Heart left ventricle (tissue), 16 donors: ENCODE data around the gene CBFA2T3. TPM values are rescaled to one million over a fixed set of nuclear protein-coding genes. Genes with fewer than 3 reads are reported as not detected.

Experiments used
- ATAC-seq, 4 donors: fragments of 200-7000 bp; cut with Tn5 transposase; one replicate each; pipeline ENCODE4 v1.9.1; 2020 to 2022; ENCODE audit warnings: moderate library complexity in 4 of 4, mild to moderate bottlenecking in 3 of 4, moderate number of reproducible peaks in 1 of 4
- DNase-seq, 5 donors: peaks; one replicate each; pipeline ENCODE4 v3.0.0-alpha.2; 2020
- H3K27ac ChIP-seq, 12 donors: fragments of 200-600 bp; sonication (generic) in 4 of 12; one replicate each; pipeline versions ENCODE4 v1.5.0 to v1.8.0; 2016 to 2022; ENCODE audit warnings: mild to moderate bottlenecking in 2 of 12
- H3K27me3 ChIP-seq, 9 donors: fragments of 200-600 bp; sonication (generic) in 2 of 9; one replicate each; pipeline versions ENCODE4 v1.5.1 to v1.8.0; 2016 to 2022; ENCODE audit warnings: mild to moderate bottlenecking in 3 of 9
- H3K36me3 ChIP-seq, 9 donors: fragments of 200-600 bp; sonication (generic) in 2 of 9; one replicate each; pipeline versions ENCODE4 v1.5.0 to v1.8.0; 2018 to 2022; ENCODE audit warnings: mild to moderate bottlenecking in 2 of 9
- H3K4me1 ChIP-seq, 12 donors: fragments of 200-600 bp; sonication (generic) in 4 of 12; one replicate each; pipeline versions ENCODE4 v1.5.0 to v1.8.0; 2016 to 2022; ENCODE audit warnings: mild to moderate bottlenecking in 3 of 12
- H3K4me3 ChIP-seq, 12 donors: fragments of 200-600 bp; sonication (generic) in 4 of 12; one replicate each; pipeline versions ENCODE4 v1.5.0 to v1.8.0; 2017 to 2022; ENCODE audit warnings: mild to moderate bottlenecking in 9 of 12, moderate library complexity in 4 of 12
- H3K9me3 ChIP-seq, 12 donors: fragments of 200-600 bp; sonication (generic) in 4 of 12; one replicate each; pipeline versions ENCODE4 v1.5.0 to v1.8.0; 2016 to 2022; ENCODE audit warnings: mild to moderate bottlenecking in 1 of 12
- CTCF ChIP-seq, 12 donors: fragments of 200-600 bp; sonication (generic) in 4 of 12; IDR thresholded peaks; one replicate each; pipeline versions ENCODE4 v1.5.0 to v1.8.0; 2018 to 2022; ENCODE audit warnings: antibody characterized with exemption in 12 of 12, mild to moderate bottlenecking in 5 of 12
- POLR2A ChIP-seq, 2 donors: fragments of 450-650 bp; IDR thresholded peaks; one replicate each; pipeline ENCODE4 v1.6.1; 2017; ENCODE audit warnings: antibody characterized with exemption in 2 of 2, mild to moderate bottlenecking in 2 of 2, moderate library complexity in 2 of 2
- WGBS, 4 donors: extraction: QIAGEN DNeasy Blood & Tissue Kit in 2 of 4; methylation state at CpG; one replicate each; pipeline versions ENCODE4 v1.1.5 to v1.1.7; 2013 to 2018; 5-methylcytosine and 5-hydroxymethylcytosine counted together
- intact Hi-C, 10 donors: fragments of 100-400 bp; cut with DNase I; formaldehyde crosslinking; loops; one replicate each; pipeline versions ENCODE4 v1.11.1 to v1.14.2; 2022
- polyA plus RNA-seq, 2 donors: library from polyadenylated mRNA; stranded (reverse); fragments of 200-250 nt; gene quantifications; one replicate each; pipeline ENCODE4 v1.2.3, GENCODE V29; 2013
- total RNA-seq, 9 donors: library from RNA; depleted of rRNA in 2 of 9; stranded (reverse); fragments of >200 nt in 2 of 9; fragmentation: NEBNext Ultra II Directional in 3 of 9; extraction: Animal tissue kit (Norgen Biotek cat#: 25700) in 3 of 9; gene quantifications; one replicate each; pipeline versions ENCODE4 v1.1.0 to v1.2.4, GENCODE V29; 2016 to 2023
- donor health status: ischemic (EF 13 %, LVEDD 7.1; RV severe dilation, severe dysfunction).
- donor health status: healthy with polysubstance abuse.
- donor health status: DM: no; HTN: yes; CAD: no.
- donor health status: DM: no; HTN: no; CAD: no.
- donor health status: ischemic (EF 25% LVEDD 6.9; RV normal size, moderate dysfunction).
- donor health status: ischemic (EF 25% LVEDD 5.7; RV mildly dilated, moderate dysfunction).
- donor health status: healthy.
- donor health status: DM: yes; HTN: yes; CAD: no.
- donor health status: ischemic (EF 35%, LVEDD 5.7; RV mildly dilated, moderate dysfunction).
- donor health status: nonischemic (EF 11% LVEDD 7.7; RV severe dilation, severe dysfunction).
- donor health status: DM: yes; HTN: yes; CAD: no.
- donor health status: PGD.
- donor health status: ischemic (EF 29% LVEDD 5.4; RV normal size, mild dysfunction).
- donor health status: nonischemic (EF 23%, LVEDD 6.1; RV moderate dilation, normal function).

Gene CBFA2T3
- total and polyA plus RNA-seq, 11 donors = 5.0 to 12.0 (median 5.8) TPM

GRCh38 chr16:88869673-88869980 is 107.4 kb downstream of the CBFA2T3 start:
- peak in 4 of 5 donors; percentile 44 to 88 (median 67) for DNase-seq
- no peaks in the 10 kb centered on the region for H3K36me3 ChIP-seq
- peaks cover 0 to 13% (median 0%) of the 10 kb centered on the region in 9 donors for H3K27me3 ChIP-seq
- peak; percentile 87 to 94 (median 92) for ATAC-seq
- WGBS, 4 donors = 62 to 70% (median 68%) methylated on average over 8 to 9 of the region's 9 CpGs
- no peak for TF ChIP-seq CTCF (IDR thresholded peaks at IDR 0.05)
- no peak for TF ChIP-seq POLR2A (IDR thresholded peaks at IDR 0.05)
- no peak overlapping the region for H3K4me3 ChIP-seq
- H3K27ac ChIP-seq = peak overlapping the region in 6 of 12 donors; percentile 29 to 69 (median 64)
- peaks cover 0 to 21% (median 5%) of the 10 kb centered on the region in 12 donors for H3K4me1 ChIP-seq
- intact Hi-C loops = loop anchor here in 2 of 10 donors (10.0 kb wide), 2 partner anchors 55 to 125 kb away; partner anchors contain the start of gene APRT (in 1 of the 2)
- H3K9me3 ChIP-seq = no peaks in the 10 kb centered on the region

- Histone ChIP-seq H3K9me3 (no peaks in the 10 kb centered on the region), H3K36me3 (no peaks in the 10 kb centered on the region), H3K27me3 (peaks cover 0 to 13% (median 0%) of the 10 kb centered on the region in 9 donors), H3K4me3 (no peak overlapping the region), H3K27ac (peak overlapping the region in 1 of 12 donors; percentile 67), H3K4me1 (peaks cover 0 to 21% (median 5%) of the 10 kb centered on the region in 12 donors)
- intact Hi-C loops = loop anchor here in 2 of 10 donors (10.0 kb wide), 2 partner anchors 54 to 124 kb away; partner anchors contain the start of gene APRT (in 1 of the 2)
- WGBS, 4 donors = 76 to 82% (median 81%) methylated on average over 23 to 27 of the region's 27 CpGs
- peak in 1 of 4 donors; percentile 4 for ATAC-seq
- DNase-seq = no peak
- TF ChIP-seq CTCF (IDR thresholded peaks at IDR 0.05) (peak in 3 of 12 donors; percentile 5 to 16 (median 14)), POLR2A (IDR thresholded peaks at IDR 0.05) (no peak)
Observed at GRCh38 chr16:88868974-88869672, 107.9 kb downstream of the CBFA2T3 start.

GRCh38 chr16:88867581-88868246 is 109.3 kb downstream of the CBFA2T3 start:
- no peak for DNase-seq
- H3K27ac ChIP-seq = no peak overlapping the region
- H3K27me3 ChIP-seq = peaks cover 0 to 13% (median 0%) of the 10 kb centered on the region in 9 donors
- no peak overlapping the region for H3K4me3 ChIP-seq
- TF ChIP-seq POLR2A (IDR thresholded peaks at IDR 0.05) (no peak), CTCF (IDR thresholded peaks at IDR 0.05) (no peak)
- H3K36me3 ChIP-seq = peaks cover 0 to 6% (median under 1%) of the 10 kb centered on the region in 9 donors
- peaks cover 0 to 21% (median 5%) of the 10 kb centered on the region in 12 donors for H3K4me1 ChIP-seq
- no peaks in the 10 kb centered on the region for H3K9me3 ChIP-seq
- 85 to 89% (median 87%) methylated on average over 17 to 24 of the region's 24 CpGs for WGBS, 4 donors
- intact Hi-C loops = loop anchor here in 2 of 10 donors (10.0 kb wide), 2 partner anchors 53 to 123 kb away; partner anchors contain the start of gene APRT (in 1 of the 2)
- ATAC-seq = no peak
